Measurements from ENCODE around the gene BCAR1. TPM values are rescaled to one million over a fixed set of nuclear protein-coding genes. Genes with fewer than 3 reads are reported as not detected.

Gene BCAR1
- total RNA-seq, 3 donors from 2014 or later (not counting 1 experiment from before 2014, with no cell fraction given), result not detected

DNA sequence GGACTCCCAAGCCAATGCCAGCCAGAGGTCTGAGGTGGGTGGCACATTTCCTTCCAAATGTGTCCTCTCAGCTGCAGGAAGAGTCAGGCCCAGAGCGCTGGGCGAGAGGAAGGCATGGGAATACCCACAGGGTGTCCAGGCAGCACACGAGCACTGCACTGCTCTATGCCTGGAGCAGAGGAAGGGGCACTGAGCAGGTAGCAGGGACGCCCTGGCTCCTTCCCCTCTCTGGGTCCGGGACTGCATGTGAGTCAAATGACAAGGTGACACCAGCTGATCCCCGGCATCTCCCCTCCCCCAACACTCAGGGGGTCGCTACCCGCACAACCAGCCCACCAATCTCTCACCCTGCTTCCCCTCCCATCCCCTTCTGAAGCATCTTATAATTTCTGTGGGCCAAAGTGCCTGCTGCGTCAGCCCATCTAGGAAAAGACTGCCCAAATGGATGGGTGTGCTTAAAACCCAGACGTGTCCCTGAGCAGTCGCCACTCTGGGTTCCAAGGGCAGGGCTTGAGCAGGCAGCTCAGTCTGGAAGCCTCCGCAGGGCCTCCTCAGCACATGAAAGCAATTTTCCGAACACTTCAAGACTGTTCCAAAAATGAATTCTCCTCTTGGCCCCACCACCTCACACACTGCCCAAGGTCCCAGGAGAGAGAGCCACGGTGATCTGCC, 12.0 kb upstream of the BCAR1 start:
- H3K4me1 ChIP-seq (ENCODE audit: control insufficient read depth, insufficient read depth, low read length), result peaks cover 13% of the 10 kb centered on the region
- intact Hi-C loops (cut with micrococcal nuclease), result no loop called here
- WGBS (ENCODE audit: insufficient coverage), result 84% methylated on average over 13 of the region's 14 CpGs
- no peaks in the 10 kb centered on the region for H3K36me3 ChIP-seq (ENCODE audit: control insufficient read depth, insufficient read depth, low read length)
- DNase-seq (no peak), ATAC-seq (no peak)
- Mint-ChIP-seq H3K9me3 (no peaks in the 10 kb centered on the region), H3K27me3 (ENCODE audit: low read depth in 2 of 2) (peaks cover 47 to 52% of the 10 kb centered on the region in 2 donors), H3K4me3 (no peak overlapping the region), H3K27ac (no peak overlapping the region), H3K36me3 (no peaks in the 10 kb centered on the region), H3K4me1 (peaks cover 0 to 13% of the 10 kb centered on the region in 2 donors)
- TF ChIP-seq, protein P1, sequence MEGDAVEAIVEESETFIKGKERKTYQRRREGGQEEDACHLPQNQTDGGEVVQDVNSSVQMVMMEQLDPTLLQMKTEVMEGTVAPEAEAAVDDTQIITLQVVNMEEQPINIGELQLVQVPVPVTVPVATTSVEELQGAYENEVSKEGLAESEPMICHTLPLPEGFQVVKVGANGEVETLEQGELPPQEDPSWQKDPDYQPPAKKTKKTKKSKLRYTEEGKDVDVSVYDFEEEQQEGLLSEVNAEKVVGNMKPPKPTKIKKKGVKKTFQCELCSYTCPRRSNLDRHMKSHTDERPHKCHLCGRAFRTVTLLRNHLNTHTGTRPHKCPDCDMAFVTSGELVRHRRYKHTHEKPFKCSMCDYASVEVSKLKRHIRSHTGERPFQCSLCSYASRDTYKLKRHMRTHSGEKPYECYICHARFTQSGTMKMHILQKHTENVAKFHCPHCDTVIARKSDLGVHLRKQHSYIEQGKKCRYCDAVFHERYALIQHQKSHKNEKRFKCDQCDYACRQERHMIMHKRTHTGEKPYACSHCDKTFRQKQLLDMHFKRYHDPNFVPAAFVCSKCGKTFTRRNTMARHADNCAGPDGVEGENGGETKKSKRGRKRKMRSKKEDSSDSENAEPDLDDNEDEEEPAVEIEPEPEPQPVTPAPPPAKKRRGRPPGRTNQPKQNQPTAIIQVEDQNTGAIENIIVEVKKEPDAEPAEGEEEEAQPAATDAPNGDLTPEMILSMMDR (IDR thresholded peaks at IDR 0.05), result no peak
- H3K27ac ChIP-seq (ENCODE audit: low read length), result no peak overlapping the region
- H3K27me3 ChIP-seq (ENCODE audit: control insufficient read depth, insufficient read depth, low read length), result peaks cover 35% of the 10 kb centered on the region
- no peaks in the 10 kb centered on the region for H3K9me3 ChIP-seq (ENCODE audit: control insufficient read depth, insufficient read depth, low read length)
- no peak overlapping the region for H3K4me3 ChIP-seq (ENCODE audit: low read length)

DNA sequence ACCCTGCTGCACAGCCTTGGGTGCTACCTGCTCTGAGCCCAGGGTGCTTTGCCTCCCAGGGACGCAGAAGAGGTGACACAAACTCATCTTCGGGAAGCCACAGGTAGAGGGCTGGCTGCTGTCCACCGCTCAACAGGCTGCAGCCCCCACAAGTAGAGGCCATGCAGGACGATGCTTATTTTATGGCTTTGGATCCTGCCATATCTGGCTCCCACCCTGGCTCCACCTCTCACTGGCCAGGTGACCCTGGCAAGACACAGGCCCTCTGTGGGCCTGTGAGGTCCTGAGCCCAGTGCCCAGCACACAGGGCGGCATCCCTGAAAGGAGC, 11.3 kb upstream of the BCAR1 start:
- Histone ChIP-seq H3K4me1 (ENCODE audit: control insufficient read depth, insufficient read depth, low read length) (peaks cover 13% of the 10 kb centered on the region), H3K9me3 (ENCODE audit: control insufficient read depth, insufficient read depth, low read length) (no peaks in the 10 kb centered on the region), H3K36me3 (ENCODE audit: control insufficient read depth, insufficient read depth, low read length) (no peaks in the 10 kb centered on the region), H3K27me3 (ENCODE audit: control insufficient read depth, insufficient read depth, low read length) (peaks cover 36% of the 10 kb centered on the region), H3K27ac (ENCODE audit: low read length) (no peak overlapping the region), H3K4me3 (ENCODE audit: low read length) (no peak overlapping the region)
- TF ChIP-seq, protein P1 (IDR thresholded peaks at IDR 0.05), result no peak
- DNase-seq, result no peak
- no peak overlapping the region for H3K4me3 Mint-ChIP-seq
- peaks cover 0 to 13% of the 10 kb centered on the region in 2 donors for H3K4me1 Mint-ChIP-seq
- no peaks in the 10 kb centered on the region for H3K9me3 Mint-ChIP-seq
- intact Hi-C loops (cut with micrococcal nuclease), result no loop called here
- ATAC-seq, result no peak
- no peaks in the 10 kb centered on the region for H3K36me3 Mint-ChIP-seq
- peaks cover 54 to 58% of the 10 kb centered on the region in 2 donors for H3K27me3 Mint-ChIP-seq (ENCODE audit: low read depth in 2 of 2)
- 92% methylated on average over 5 of the region's 5 CpGs for WGBS (ENCODE audit: insufficient coverage)
- H3K27ac Mint-ChIP-seq, result no peak overlapping the region

DNA sequence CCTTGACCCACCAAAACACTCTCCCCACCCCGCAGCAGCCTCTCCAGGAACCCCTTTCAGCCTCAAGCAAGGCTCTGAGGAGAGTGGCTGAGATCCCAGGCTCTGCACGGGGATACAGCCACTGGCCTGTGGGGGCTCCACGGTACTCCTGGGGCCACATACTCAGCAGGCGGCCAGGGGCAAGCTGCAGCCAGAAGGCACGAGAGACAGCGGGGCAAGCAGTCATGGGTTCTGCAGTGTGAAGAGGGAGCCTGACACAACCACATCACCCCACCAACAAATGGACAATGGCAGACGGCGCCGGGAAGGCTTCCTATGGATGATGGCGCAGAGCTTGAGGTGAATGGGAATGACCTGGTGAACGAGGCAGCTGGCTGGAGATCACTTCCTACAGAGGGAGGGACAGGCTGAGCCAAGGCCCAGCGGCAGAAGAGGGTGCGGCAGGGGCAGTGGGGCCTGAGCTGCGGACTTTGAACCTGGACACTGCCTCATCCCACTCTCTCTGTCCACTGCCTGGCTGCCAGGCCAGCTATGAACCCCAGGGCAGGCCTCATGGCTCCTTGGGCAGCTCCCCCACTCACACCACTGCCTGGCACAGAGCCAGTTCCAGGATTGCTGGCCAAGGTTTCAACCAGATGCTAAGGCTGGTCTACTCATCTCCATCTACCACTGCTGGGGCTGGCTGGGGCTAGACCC, 10.8 kb upstream of the BCAR1 start:
- Histone ChIP-seq H3K27me3 (ENCODE audit: control insufficient read depth, insufficient read depth, low read length) (peaks cover 36% of the 10 kb centered on the region), H3K27ac (ENCODE audit: low read length) (no peak overlapping the region), H3K4me3 (ENCODE audit: low read length) (no peak overlapping the region), H3K36me3 (ENCODE audit: control insufficient read depth, insufficient read depth, low read length) (no peaks in the 10 kb centered on the region), H3K9me3 (ENCODE audit: control insufficient read depth, insufficient read depth, low read length) (no peaks in the 10 kb centered on the region), H3K4me1 (ENCODE audit: control insufficient read depth, insufficient read depth, low read length) (peaks cover 13% of the 10 kb centered on the region)
- no peak overlapping the region for H3K27ac Mint-ChIP-seq
- no peaks in the 10 kb centered on the region for H3K9me3 Mint-ChIP-seq
- TF ChIP-seq, protein P1 (IDR thresholded peaks at IDR 0.05), result no peak
- H3K36me3 Mint-ChIP-seq, result no peaks in the 10 kb centered on the region
- DNase-seq (no peak), ATAC-seq (no peak)
- WGBS (ENCODE audit: insufficient coverage), result 88% methylated on average over 13 of the region's 14 CpGs
- H3K4me1 Mint-ChIP-seq, result peaks cover 0 to 13% of the 10 kb centered on the region in 2 donors
- intact Hi-C loops (cut with micrococcal nuclease), result no loop called here
- H3K27me3 Mint-ChIP-seq (ENCODE audit: low read depth in 2 of 2), result peaks cover 54 to 58% of the 10 kb centered on the region in 2 donors
- H3K4me3 Mint-ChIP-seq, result no peak overlapping the region

All from natural killer cell (primary cell).